GM12872 (cell line): ENCODE results near the gene GPR17.

ENCODE experiments used
- CTCF ChIP-seq: IDR thresholded peaks from 3 replicates; pipeline ENCODE4 v1.5.1; 2011; ENCODE audit warnings: low read depth, mild to moderate bottlenecking, low read length, moderate library complexity; ENCODE audit not compliant: insufficient read depth

The GPR17 gene

GRCh38 chr2:127604986-127605385 lies 41.0 kb upstream of the GPR17 start:
- TF ChIP-seq CTCF, result no peak

DNA sequence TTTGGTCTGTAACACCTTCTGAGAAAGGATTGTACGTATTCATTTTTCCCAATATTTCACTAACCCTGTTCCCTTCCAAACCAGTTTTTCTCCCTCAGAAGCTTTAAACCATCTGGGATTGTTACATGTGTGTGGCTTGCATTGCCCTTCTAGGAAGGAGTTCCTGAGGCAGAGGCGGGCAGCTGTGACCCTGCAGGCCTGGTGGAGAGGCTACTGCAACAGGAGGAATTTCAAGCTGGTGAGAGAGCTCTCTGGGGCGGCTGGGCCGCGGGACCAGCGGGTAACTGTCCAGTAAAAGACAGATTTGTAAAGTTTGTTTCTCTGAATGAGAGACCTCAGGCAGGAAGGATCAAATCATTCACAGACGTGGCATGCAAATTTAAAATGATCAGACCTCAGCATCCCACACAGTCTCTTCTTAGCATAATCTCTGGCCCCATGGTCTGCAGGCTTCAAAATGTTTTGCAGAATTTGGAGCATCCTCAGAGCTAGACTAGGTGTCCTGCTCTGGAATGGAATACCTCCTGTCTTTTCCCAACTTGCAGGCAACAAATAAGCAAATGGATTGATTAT lies 40.2 kb upstream of the GPR17 start:
- TF ChIP-seq CTCF, result no peak

GRCh38 chr2:127606625-127607398 lies 39.1 kb upstream of the GPR17 start:
- no peak for TF ChIP-seq CTCF

DNA sequence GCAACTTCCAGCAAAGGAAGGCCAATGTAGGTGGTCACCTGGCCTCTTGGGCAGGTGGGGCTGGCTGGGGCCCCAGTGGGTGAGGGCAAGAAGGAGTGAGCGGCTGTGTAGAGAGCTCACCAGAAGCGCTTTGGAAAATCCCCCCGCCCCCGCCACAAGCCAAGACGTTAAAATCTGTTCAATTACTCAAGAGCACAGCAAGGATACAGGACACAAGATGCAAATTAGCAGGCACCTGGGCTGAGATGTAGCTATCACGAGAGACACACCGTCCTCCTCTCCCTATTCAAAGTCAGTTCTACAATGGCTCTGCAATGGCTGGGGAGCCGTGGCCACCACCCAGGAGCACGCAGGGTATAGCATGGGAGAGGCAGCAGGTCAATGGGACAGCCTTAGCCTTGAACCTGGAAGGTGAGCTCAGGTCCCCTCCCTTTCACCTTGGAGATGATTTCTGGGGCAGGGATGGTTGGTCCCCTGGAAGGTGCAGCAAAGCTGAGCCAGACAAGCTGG lies 38.5 kb upstream of the GPR17 start:
- TF ChIP-seq CTCF, result no peak

DNA sequence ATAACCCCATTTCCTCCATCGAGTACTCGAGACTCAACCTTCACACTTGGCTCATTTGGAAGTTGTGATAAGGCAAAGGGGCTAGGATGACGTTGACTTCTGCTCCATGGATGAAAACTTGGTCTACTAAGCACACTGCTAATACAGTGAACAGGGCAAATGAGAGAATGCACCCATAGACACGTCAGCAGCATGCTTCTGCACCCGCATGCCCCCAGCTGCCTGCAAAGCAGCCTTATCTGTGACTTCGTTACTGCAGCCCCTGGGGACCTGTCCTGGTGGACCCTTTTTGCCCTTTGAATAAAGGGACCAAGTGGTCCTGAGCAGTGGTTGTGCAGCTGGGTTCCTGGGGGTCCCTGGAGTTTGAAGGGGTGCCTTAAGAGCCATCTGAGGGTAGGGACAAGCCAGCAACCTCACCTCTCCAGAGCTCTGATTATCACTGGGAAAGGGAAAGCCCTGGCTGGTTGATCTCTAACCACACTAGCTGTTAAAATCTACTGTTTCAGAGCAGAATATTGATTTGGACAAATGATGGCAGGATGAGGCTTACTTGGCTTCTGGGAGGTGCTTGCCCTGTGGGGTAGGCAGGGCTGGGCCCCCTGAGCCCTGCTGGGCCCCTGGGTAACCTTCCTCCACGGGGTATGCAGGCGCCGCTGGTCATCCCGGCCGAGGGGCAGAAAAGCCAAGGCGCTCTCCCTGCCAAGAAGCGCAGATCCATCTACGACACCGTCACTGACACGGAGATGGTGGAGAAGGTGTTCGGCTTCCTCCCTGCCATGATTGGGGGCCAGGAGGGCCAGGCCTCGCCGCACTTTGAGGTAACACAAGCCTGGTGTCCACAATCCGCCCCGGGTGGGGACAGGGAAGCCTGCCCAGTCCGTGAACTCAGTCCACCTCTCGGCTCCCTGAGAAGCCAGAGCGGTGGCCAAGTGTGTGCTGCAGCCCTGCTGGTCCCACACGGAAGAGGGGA lies 37.6 kb upstream of the GPR17 start:
- no peak for TF ChIP-seq CTCF

DNA sequence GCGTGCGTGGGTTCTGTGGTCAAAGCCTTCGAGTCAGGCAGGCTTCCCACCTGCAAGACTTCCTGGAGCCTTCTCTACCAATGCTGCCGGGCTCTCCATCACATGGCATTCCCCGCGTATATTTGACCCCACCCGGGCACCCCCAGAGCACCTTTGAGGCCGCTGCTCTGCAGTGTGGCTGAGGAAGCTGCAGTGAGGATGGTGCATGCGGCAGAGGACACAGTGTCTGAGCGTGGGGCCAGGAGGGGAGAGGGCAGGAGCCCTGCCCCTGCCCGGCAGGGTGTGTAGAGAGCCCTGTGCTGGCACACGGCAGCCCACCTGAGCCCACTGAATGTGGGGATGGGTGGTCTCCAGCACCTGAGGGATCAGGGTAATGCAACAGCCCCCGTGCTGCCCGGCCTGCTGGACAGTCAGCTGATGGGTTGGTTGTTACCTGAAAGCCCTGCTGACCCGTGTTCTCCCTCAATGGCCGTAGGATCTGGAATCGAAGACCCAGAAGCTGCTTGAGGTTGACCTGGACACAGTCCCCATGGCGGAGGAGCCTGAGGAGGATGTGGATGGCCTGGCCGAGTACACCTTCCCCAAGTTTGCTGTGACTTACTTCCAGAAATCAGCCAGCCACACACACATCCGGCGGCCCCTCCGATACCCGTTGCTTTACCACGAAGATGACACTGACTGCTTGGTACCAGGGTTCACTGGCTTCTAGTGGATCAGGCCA lies 36.8 kb upstream of the GPR17 start:
- TF ChIP-seq CTCF, result no peak
